H1 (cell line): Measurements from ENCODE around the gene IL7R. TPM values are rescaled to one million over a fixed set of nuclear protein-coding genes. Genes with fewer than 3 reads are reported as not detected.

ENCODE experiments used
- CTCF ChIA-PET: fragments of 300-600 bp; sonication (Branson Sonifier 250); formaldehyde crosslinking; loops from one replicate; lab custom pipeline; 2021; ENCODE audit not compliant: partially characterized antibody; lab: Charles Lee
- POLR2A ChIA-PET: fragments of 300-600 bp; sonication (Branson Sonifier 250); formaldehyde crosslinking; loops from one replicate; lab custom pipeline; 2021; ENCODE audit warnings: inconsistent platforms; ENCODE audit not compliant: partially characterized antibody; lab: Charles Lee
- DNase-seq, 2 experiments: peaks; one replicate each; pipeline versions ENCODE4 v3.0.0 to v3.0.0-alpha.2; 2010 to 2022; ENCODE audit warnings: low spot score in 2 of 2, low read depth in 1 of 2, mixed read lengths in 1 of 2
- FAIRE-seq: peaks from 2 replicates; lab custom pipeline; 2011; peaks lifted over from hg19 to GRCh38; lab: Jason Lieb, UNC
- H2AFZ ChIP-seq: 2 replicates; pipeline ENCODE4 v1.8.1; 2012; ENCODE audit warnings: low read length, inconsistent platforms
- H2AK5ac ChIP-seq: 2 replicates; pipeline ENCODE4 v1.6.1; 2013; ENCODE audit warnings: low read depth, low read length
- H2BK120ac ChIP-seq: replicated peaks from 2 replicates; pipeline ENCODE3; 2013; ENCODE audit warnings: low read depth, low read length, inconsistent platforms
- H2BK12ac ChIP-seq: 2 replicates; pipeline ENCODE4 v1.6.1; 2013; ENCODE audit warnings: low read depth, low read length
- H2BK15ac ChIP-seq: 2 replicates; pipeline ENCODE4 v1.6.1; 2013; ENCODE audit warnings: low read length
- H2BK20ac ChIP-seq: 2 replicates; pipeline ENCODE4 v1.6.1; 2013; ENCODE audit warnings: low read length
- H2BK5ac ChIP-seq: 2 replicates; pipeline ENCODE4 v1.6.1; 2013; ENCODE audit warnings: low read depth, low read length
- H3K14ac ChIP-seq: 2 replicates; pipeline ENCODE4 v1.6.1; 2013; ENCODE audit warnings: inconsistent platforms; ENCODE audit not compliant: insufficient read length
- H3K18ac ChIP-seq: 2 replicates; pipeline ENCODE4 v1.6.1; 2013; ENCODE audit warnings: low read length; ENCODE audit errors: extremely low read depth
- H3K23ac ChIP-seq: 2 replicates; pipeline ENCODE4 v1.6.1; 2013; ENCODE audit warnings: inconsistent platforms; ENCODE audit not compliant: insufficient read length
- H3K23me2 ChIP-seq: 2 replicates; pipeline ENCODE4 v1.6.1; 2013; ENCODE audit warnings: low read depth, low read length
- H3K27ac ChIP-seq: 2 replicates; pipeline ENCODE4 v1.6.1; 2011; ENCODE audit warnings: low read depth, low read length, inconsistent platforms
- H3K27me3 ChIP-seq, 4 experiments: replicated peaks in 1 of 4; 1 replicate in 1 of 4; 2 replicates in 3 of 4; pipeline versions ENCODE4 v1.6.1 to v1.8.1; 2011 to 2013; ENCODE audit warnings: low read length in 3 of 4, mild to moderate bottlenecking in 3 of 4, inconsistent platforms in 2 of 4, mixed read lengths in 2 of 4, moderate library complexity in 1 of 4; ENCODE audit not compliant: control insufficient read depth in 3 of 4, insufficient read depth in 3 of 4; ENCODE audit errors: extremely low read depth in 1 of 4
- H3K36me3 ChIP-seq, 4 experiments: 2 replicates each; pipeline versions ENCODE4 v1.6.1 to v1.8.1; 2011 to 2013; ENCODE audit warnings: mild to moderate bottlenecking in 4 of 4, low read length in 3 of 4, moderate library complexity in 2 of 4, control low read depth in 1 of 4, inconsistent platforms in 1 of 4; ENCODE audit not compliant: insufficient read depth in 4 of 4, control insufficient read depth in 2 of 4
- H3K4ac ChIP-seq: replicated peaks from 2 replicates; pipeline ENCODE3; 2013; ENCODE audit warnings: low read length, low read depth, mixed read lengths, inconsistent platforms; ENCODE audit not compliant: insufficient read length
- H3K4me1 ChIP-seq, 4 experiments: replicated peaks in 1 of 4; 1 replicate in 1 of 4; 2 replicates in 3 of 4; pipeline versions ENCODE4 v1.6.1 to v1.8.1; 2011 to 2013; ENCODE audit warnings: low read length in 3 of 4, inconsistent platforms in 2 of 4, mixed read lengths in 1 of 4; ENCODE audit not compliant: insufficient read depth in 4 of 4, control insufficient read depth in 3 of 4
- H3K4me2 ChIP-seq, 2 experiments: 2 replicates each; pipeline versions ENCODE4 v1.6.1 to v1.8.1; 2011 to 2013; ENCODE audit warnings: low read depth in 2 of 2, low read length in 2 of 2, control low read depth in 1 of 2, inconsistent platforms in 1 of 2, mild to moderate bottlenecking in 1 of 2; ENCODE audit not compliant: insufficient read depth in 1 of 2
- H3K4me3 ChIP-seq, 4 experiments: fragments of 200-600, 300-600 bp in 1 of 4; sonication (generic), shearing (Covaris generic), sonication (Bioruptor Twin) in 1 of 4; 2 replicates each; pipeline versions ENCODE4 v1.5.1 to v1.8.1; 2011 to 2016; ENCODE audit warnings: low read length in 4 of 4, low read depth in 3 of 4, control low read depth in 2 of 4, inconsistent platforms in 2 of 4, mild to moderate bottlenecking in 2 of 4, mixed read lengths in 1 of 4, moderate library complexity in 1 of 4; ENCODE audit not compliant: insufficient read depth in 2 of 4; ENCODE audit errors: extremely low read depth in 1 of 4
- H3K56ac ChIP-seq: replicated peaks from 2 replicates; pipeline ENCODE3; 2013; ENCODE audit warnings: low read depth, mild to moderate bottlenecking, mixed read lengths, low read length, inconsistent platforms; ENCODE audit not compliant: insufficient read length
- H3K79me1 ChIP-seq: 2 replicates; pipeline ENCODE4 v1.6.1; 2013; ENCODE audit warnings: low read depth, low read length, control low read depth
- H3K79me2 ChIP-seq, 2 experiments: 2 replicates each; pipeline versions ENCODE4 v1.6.1 to v1.8.1; 2012 to 2013; ENCODE audit warnings: low read length in 2 of 2, mild to moderate bottlenecking in 2 of 2, inconsistent platforms in 1 of 2; ENCODE audit not compliant: insufficient read depth in 2 of 2, control insufficient read depth in 1 of 2
- H3K9ac ChIP-seq, 4 experiments: replicated peaks in 1 of 4; 1 replicate in 1 of 4; 2 replicates in 3 of 4; pipeline versions ENCODE4 v1.6.1 to v1.8.1; 2011 to 2013; ENCODE audit warnings: low read depth in 3 of 4, low read length in 3 of 4, control low read depth in 2 of 4, mild to moderate bottlenecking in 2 of 4, moderate library complexity in 2 of 4, inconsistent platforms in 1 of 4; ENCODE audit errors: extremely low read depth in 1 of 4
- H3K9me3 ChIP-seq, 2 experiments: 2 replicates each; pipeline versions ENCODE4 v1.6.1 to v1.8.1; 2012 to 2013; ENCODE audit warnings: mild to moderate bottlenecking in 2 of 2, moderate library complexity in 2 of 2, control low read depth in 1 of 2, inconsistent platforms in 1 of 2, low read depth in 1 of 2, low read length in 1 of 2, mixed read lengths in 1 of 2; ENCODE audit not compliant: insufficient read depth in 2 of 2
- H4K20me1 ChIP-seq, 2 experiments: replicated peaks in 1 of 2; 2 replicates each; pipeline versions ENCODE3 to v1.8.1; 2011 to 2013; ENCODE audit warnings: inconsistent platforms in 2 of 2, low read length in 2 of 2, mild to moderate bottlenecking in 1 of 2; ENCODE audit not compliant: insufficient read depth in 2 of 2, control insufficient read depth in 1 of 2
- H4K5ac ChIP-seq: 2 replicates; pipeline ENCODE4 v1.6.1; 2013; ENCODE audit warnings: low read length, low read depth, mixed read lengths, inconsistent platforms; ENCODE audit not compliant: insufficient read length
- H4K8ac ChIP-seq: 2 replicates; pipeline ENCODE4 v1.8.0; 2013; ENCODE audit warnings: mild to moderate bottlenecking, moderate library complexity, low read length, inconsistent platforms; ENCODE audit not compliant: insufficient read depth; ENCODE audit errors: extremely low read depth
- H4K91ac ChIP-seq: replicated peaks from 2 replicates; pipeline ENCODE3; 2013; ENCODE audit warnings: low read length, mixed read lengths, inconsistent platforms; ENCODE audit not compliant: insufficient read length
- ATF3 ChIP-seq: IDR thresholded peaks from 2 replicates; pipeline ENCODE4 v1.6.1; 2011; ENCODE audit warnings: low read depth, mild to moderate bottlenecking, low read length; ENCODE audit not compliant: insufficient read depth
- CBX5 ChIP-seq: fragments of 300-800, 300-1000 bp; sonication (generic); IDR thresholded peaks from 2 replicates; pipeline ENCODE4 v1.7.1; 2016; ENCODE audit warnings: antibody characterized with exemption, low read length, low read depth
- CHD1 ChIP-seq: IDR thresholded peaks from 2 replicates; pipeline ENCODE4 v1.6.1; 2012; ENCODE audit warnings: low read depth, low read length, improper control_type of control experiment
- JUN ChIP-seq: IDR thresholded peaks from 2 replicates; pipeline ENCODE4 v1.6.1; 2011; ENCODE audit warnings: low read depth, mild to moderate bottlenecking, improper control_type of control experiment, low read length
- KDM5A ChIP-seq: fragments of 200-600 bp; IDR thresholded peaks from 2 replicates; pipeline ENCODE4 v1.7.1; 2012; ENCODE audit warnings: mild to moderate bottlenecking, low read length, inconsistent platforms, mixed read lengths
- MAX ChIP-seq: IDR thresholded peaks from 2 replicates; pipeline ENCODE4 v1.6.1; 2012; ENCODE audit warnings: inconsistent platforms
- POU5F1 ChIP-seq: IDR thresholded peaks from 2 replicates; pipeline ENCODE4 v1.6.1; 2011; ENCODE audit warnings: low read depth, mild to moderate bottlenecking, low read length, moderate library complexity
- RAD21 ChIP-seq, 2 experiments: IDR thresholded peaks in 1 of 2; conservative IDR thresholded peaks in 1 of 2; 2 replicates each; pipeline ENCODE4 v1.6.1; 2011; ENCODE audit warnings: low read depth in 2 of 2, low read length in 2 of 2, improper control_type of control experiment in 1 of 2, inconsistent platforms in 1 of 2, mild to moderate bottlenecking in 1 of 2, moderate library complexity in 1 of 2
- RNF2 ChIP-seq: fragments of 200-900, 300-1000 bp; sonication (generic); IDR thresholded peaks from 2 replicates; pipeline ENCODE4 v1.7.1; 2016; ENCODE audit warnings: borderline replicate concordance, low read depth, mild to moderate bottlenecking, antibody characterized with exemption, low read length; ENCODE audit not compliant: poor library complexity, severe bottlenecking; ENCODE audit errors: missing control alignments
- RXRA ChIP-seq: IDR thresholded peaks from 2 replicates; pipeline ENCODE4 v1.6.1; 2011; ENCODE audit warnings: low read depth, mild to moderate bottlenecking, low read length, moderate library complexity; ENCODE audit not compliant: insufficient read depth
- SIRT6 ChIP-seq: IDR thresholded peaks from one replicate; pipeline ENCODE4 v1.7.1; 2012; ENCODE audit warnings: low read length, inconsistent platforms
- TCF12 ChIP-seq: IDR thresholded peaks from 2 replicates; pipeline ENCODE4 v1.6.1; 2011; ENCODE audit warnings: low read depth, mild to moderate bottlenecking, low read length
- WGBS, 2 experiments: shearing (Covaris generic) in 1 of 2; methylation state at CpG; one replicate each; pipeline versions ENCODE4 v1.1.6 to v1.1.7; 2013 to 2015; ENCODE audit warnings: low lambda C conversion rate in 2 of 2, mixed read lengths in 2 of 2, inconsistent platforms in 1 of 2, low coverage in 1 of 2, missing lambda C conversion rate in 1 of 2; ENCODE audit not compliant: insufficient replicate concordance in 2 of 2, insufficient coverage in 1 of 2, insufficient read length in 1 of 2; ENCODE audit errors: extremely low coverage in 1 of 2, missing lambda C conversion rate in 1 of 2; 5-methylcytosine and 5-hydroxymethylcytosine counted together
- polyA plus RNA-seq, 7 experiments: library from polyadenylated mRNA; depleted of rRNA in 3 of 7; stranded (reverse) in 5 of 7; unstranded in 2 of 7; fragments of >200 nt in 5 of 7; fragments of 200-250 nt in 2 of 7; gene quantifications; 1 replicate in 5 of 7; 2 replicates in 1 of 7; 4 replicates in 1 of 7; pipeline versions ENCODE4 v1.2.1 to v1.2.3, GENCODE V29; 2011 to 2013; ENCODE audit warnings: missing spikeins in 2 of 7, mixed read lengths in 2 of 7
- total RNA-seq: library from RNA; stranded (reverse); fragmentation: NEBNext Ultra II Directional; extraction: Animal tissue kit (Norgen Biotek cat#: 25700); gene quantifications from 2 replicates; pipeline ENCODE4 v1.2.1, GENCODE V29; 2021

IL7R gene
- total and polyA plus RNA-seq, 2 of the 8 experiments (the other 6 are each of a cell fraction or from before 2014, with no cell fraction given) = not detected

- TF ChIP-seq RAD21 (IDR thresholded peaks at IDR 0.05 in 1 of 2, conservative IDR thresholded peaks at IDR 0.05 in 1 of 2; ENCODE audit: low read depth in 2 of 2, low read length in 2 of 2) (no peak), TCF12 (no peak), ATF3 (no peak), JUN (no peak), CHD1 (no peak), KDM5A (no peak), POU5F1 (no peak), SIRT6 (no peak), CBX5 (no peak), RNF2 (no peak), RXRA (no peak), MAX (no peak)
- H3K18ac ChIP-seq = no peak overlapping the region
- H4K5ac ChIP-seq = no peak overlapping the region
- ChIA-PET POLR2A (interaction anchor here (1.4 kb wide), 1 partner anchor 10 kb away, joined by 3 read pairs; no protein-coding TSS in a partner anchor), CTCF (interaction anchor here (0.6 to 3.5 kb wide), 9 partner anchors 9 to 444 kb away, joined by 3 to 18 read pairs (median 4); no protein-coding TSS in a partner anchor)
- WGBS, 2 experiments = 77% methylated on average over 1 of the region's 1 CpG; no CpG with 5 or more reads in 1 of the 2 experiments
- no peaks in the 10 kb centered on the region for H3K79me2 ChIP-seq
- no peak overlapping the region for H3K23ac ChIP-seq
- no peaks in the 10 kb centered on the region for H3K79me1 ChIP-seq
- H3K4me2 ChIP-seq = no peak overlapping the region
- no peaks in the 10 kb centered on the region for H3K36me3 ChIP-seq
- no peaks in the 10 kb centered on the region for H4K20me1 ChIP-seq
- H3K27me3 ChIP-seq = no peaks in the 10 kb centered on the region
- FAIRE-seq (no peak), DNase-seq (no peak)
- H2BK5ac ChIP-seq = no peak overlapping the region
- no peak overlapping the region for H4K8ac ChIP-seq
- no peak overlapping the region for H3K14ac ChIP-seq
- H3K4me3 ChIP-seq = no peak overlapping the region
- no peak overlapping the region for H4K91ac ChIP-seq
- no peaks in the 10 kb centered on the region for H3K23me2 ChIP-seq
- no peaks in the 10 kb centered on the region for H3K4me1 ChIP-seq
- H2BK15ac ChIP-seq = no peak overlapping the region
- H3K9me3 ChIP-seq = no peaks in the 10 kb centered on the region
- H3K56ac ChIP-seq = no peak overlapping the region
- H2BK120ac ChIP-seq = no peak overlapping the region
- no peak overlapping the region for H3K27ac ChIP-seq
- H3K4ac ChIP-seq = no peak overlapping the region
- no peak overlapping the region for H2BK20ac ChIP-seq
- H2AK5ac ChIP-seq = no peak overlapping the region
- no peak overlapping the region for H2AFZ ChIP-seq
- H3K9ac ChIP-seq = no peak overlapping the region
- no peak overlapping the region for H2BK12ac ChIP-seq
These were observed 43.2 kb upstream of the IL7R start for GRCh38 chr5:35813521-35813920.
